Sciatic nerve (tissue), 2 donors: ENCODE measurements around the gene FAM111A. TPM values are rescaled to one million over a fixed set of nuclear protein-coding genes. Genes with fewer than 3 reads are reported as not detected.
A peak's percentile ranks its signal among the peaks of the same experiment; 100 is the strongest.

Experiments used
- ATAC-seq: fragments of 200-7000 bp; cut with Tn5 transposase; one replicate; pipeline ENCODE4 v1.9.1; 2020; ENCODE audit warnings: mild to moderate bottlenecking, moderate library complexity
- DNase-seq: peaks from one replicate; pipeline ENCODE4 v3.0.0-alpha.2; 2020; ENCODE audit warnings: low spot score
- intact Hi-C: fragments of 100-400 bp; cut with DNase I; formaldehyde crosslinking; loops from one replicate; pipeline ENCODE4 v1.14.2; 2022
- total RNA-seq: library from RNA; stranded (reverse); fragmentation: NEBNext Ultra II Directional; extraction: Animal tissue kit (Norgen Biotek cat#: 25700); gene quantifications from one replicate; pipeline ENCODE4 v1.2.1, GENCODE V29; 2021
- donor health status: DM: no; HTN: no; CAD: no.
- donor health status: DM: no; HTN: no; CAD: no.

The FAM111A gene
- total RNA-seq, 1 donor from 2014 or later: 48.0 TPM

DNA sequence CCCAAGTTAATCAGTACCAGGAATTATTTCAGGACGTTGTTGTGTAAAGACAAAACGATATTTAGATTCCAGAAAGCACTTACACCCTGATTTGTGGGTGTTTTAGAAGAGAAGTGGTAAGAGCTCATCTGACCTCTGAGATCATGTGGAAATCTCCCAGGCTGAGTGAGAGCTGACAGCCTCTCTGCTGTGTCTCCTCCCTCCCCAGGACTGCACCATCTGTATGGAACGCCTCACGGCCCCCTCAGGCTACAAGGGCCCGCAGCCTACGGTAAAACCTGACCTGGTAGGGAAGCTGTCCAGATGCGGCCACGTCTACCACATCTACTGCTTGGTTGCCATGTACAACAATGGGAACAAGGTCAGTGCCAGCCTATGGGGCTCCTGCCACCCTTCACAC, 49.2 kb downstream of the FAM111A start:
- no peak for DNase-seq
- intact Hi-C loops: no loop called here
- ATAC-seq: no peak

DNA sequence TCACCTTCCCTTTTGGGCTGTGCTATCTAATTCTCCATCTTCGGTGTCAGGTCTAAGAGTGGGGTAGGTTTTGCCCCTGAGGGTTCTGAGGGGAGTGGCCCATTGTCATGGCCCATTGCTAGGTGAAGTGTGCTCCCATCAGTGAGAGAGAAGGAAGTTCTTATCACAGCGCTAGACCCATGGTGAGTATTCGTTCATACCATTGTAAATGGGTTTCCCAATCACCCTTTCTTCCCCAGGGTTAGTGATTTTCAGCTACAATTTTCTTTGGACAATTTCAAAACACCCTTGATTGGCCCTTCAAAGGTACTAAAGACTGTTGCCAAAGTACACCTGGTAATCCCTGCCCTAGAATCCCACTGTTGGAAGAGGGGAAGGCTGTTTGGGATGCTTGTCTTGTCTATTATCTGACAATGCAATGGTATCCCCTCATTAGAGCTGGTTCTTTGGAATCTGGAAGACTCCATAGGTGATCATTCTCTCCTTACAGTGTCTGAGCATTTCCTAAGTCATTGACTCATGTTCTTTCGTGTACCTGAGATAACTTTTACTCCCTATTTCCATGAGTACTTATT, 49.9 kb downstream of the FAM111A start:
- ATAC-seq: no peak
- intact Hi-C loops: no loop called here
- DNase-seq: no peak

DNA sequence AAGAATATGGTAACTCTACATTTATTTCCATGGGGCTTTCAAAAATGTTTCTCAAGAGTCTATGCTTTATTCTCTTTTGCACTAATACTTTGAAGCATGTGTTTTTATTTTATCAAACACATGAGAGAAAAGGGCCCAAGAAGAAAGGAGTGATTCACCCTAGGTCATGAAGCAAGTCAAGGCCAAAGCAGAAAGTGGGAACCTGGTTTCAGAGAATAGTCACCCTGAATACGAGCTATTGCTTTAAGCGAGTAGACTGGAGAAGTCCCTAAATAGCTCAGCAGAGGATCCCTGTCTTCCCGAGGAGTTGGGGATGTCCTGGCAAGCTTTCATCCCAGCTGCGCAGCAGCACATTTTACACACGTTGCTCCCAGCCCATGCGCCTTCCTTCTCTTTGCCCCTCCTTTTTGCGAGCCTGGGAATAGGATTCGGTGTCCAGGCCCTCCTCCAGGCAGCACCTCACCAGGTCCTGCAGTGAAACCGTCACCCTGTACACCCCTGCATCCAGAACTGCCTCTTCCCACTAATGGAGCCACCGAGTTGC, 51.0 kb downstream of the FAM111A start:
- DNase-seq (no peak), ATAC-seq (no peak)
- intact Hi-C loops: no loop called here

DNA sequence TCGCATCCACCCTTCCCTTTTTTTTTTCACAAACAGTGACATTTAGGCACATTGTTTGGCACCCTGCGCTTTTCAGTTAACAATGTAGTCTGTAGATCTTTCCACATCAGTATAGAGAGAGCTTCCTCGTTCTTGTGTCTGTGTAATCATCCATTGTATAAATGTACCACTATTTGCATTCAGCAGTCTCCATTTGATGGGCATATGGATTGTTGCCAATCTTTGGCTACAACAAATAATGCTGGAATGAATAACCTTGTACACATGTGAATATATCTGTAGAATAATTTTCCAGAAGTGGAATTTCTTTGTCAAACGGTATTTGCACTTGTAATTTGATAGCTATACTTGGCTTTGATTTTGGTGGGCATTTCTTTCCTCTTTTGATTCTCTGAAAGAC, 52.9 kb downstream of the FAM111A start:
- DNase-seq (no peak), ATAC-seq (no peak)
- intact Hi-C loops: no loop called here

DNA sequence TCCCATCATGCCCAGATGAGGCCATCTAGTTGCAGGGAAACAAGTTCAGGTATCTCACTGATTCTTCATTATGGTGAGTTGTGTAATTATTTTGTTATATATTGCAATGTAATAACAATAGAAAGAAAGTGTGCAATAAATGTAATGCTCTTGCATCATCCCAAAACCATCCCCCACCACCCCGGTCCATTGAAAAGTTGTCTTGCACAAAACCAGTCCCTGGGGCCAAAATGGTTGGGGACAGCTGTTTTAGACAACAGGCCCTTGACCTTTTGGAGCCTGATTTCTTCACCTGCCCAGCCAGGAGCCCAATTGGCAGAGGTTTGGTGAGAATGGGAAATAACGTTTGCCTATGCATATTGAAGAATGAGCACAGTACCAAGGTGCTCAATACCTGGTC, 54.1 kb downstream of the FAM111A start:
- no peak for DNase-seq
- intact Hi-C loops: no loop called here
- no peak for ATAC-seq

DNA sequence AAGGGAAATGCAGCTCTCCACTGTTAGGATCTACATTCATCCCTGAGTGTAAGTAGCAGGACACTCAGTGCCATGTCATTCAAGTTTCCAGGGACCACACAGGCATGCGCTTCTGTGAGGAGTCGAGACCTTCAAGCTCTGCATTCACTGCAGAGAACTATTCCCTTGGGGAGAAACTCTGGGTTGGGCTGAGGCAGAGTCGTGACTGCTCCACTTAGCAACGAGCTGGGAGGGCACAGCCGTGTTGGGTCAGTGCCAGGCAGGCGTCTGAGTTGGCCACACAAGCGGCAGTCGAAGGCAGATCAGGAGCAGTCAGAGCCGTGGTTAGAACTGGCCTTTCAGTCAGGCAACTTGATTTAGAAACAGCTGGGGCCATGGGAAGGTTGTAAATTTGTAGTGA, 55.3 kb downstream of the FAM111A start:
- intact Hi-C loops: no loop called here
- peak; percentile 92 for ATAC-seq
- DNase-seq: peak; percentile 91

DNA sequence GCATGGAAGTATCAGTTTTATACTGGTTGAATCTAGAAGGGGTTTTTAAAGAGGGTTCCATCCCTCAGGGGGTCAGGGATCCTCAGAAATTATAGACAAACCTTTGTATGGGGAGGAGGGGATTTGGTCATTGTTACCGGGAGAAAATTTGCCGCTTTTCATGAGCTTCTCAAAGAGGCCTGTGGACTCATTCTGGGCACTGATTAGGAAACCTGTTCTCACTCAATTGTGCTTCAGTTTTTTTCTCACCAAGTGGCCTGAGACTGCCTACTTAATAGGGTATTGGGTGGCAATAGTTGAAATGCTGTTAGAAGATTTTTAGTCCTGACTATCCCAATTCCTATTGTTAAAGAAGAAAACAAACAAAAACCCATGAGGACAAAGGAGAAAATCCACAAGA, 56.1 kb downstream of the FAM111A start:
- intact Hi-C loops: no loop called here
- DNase-seq (no peak), ATAC-seq (no peak)

DNA sequence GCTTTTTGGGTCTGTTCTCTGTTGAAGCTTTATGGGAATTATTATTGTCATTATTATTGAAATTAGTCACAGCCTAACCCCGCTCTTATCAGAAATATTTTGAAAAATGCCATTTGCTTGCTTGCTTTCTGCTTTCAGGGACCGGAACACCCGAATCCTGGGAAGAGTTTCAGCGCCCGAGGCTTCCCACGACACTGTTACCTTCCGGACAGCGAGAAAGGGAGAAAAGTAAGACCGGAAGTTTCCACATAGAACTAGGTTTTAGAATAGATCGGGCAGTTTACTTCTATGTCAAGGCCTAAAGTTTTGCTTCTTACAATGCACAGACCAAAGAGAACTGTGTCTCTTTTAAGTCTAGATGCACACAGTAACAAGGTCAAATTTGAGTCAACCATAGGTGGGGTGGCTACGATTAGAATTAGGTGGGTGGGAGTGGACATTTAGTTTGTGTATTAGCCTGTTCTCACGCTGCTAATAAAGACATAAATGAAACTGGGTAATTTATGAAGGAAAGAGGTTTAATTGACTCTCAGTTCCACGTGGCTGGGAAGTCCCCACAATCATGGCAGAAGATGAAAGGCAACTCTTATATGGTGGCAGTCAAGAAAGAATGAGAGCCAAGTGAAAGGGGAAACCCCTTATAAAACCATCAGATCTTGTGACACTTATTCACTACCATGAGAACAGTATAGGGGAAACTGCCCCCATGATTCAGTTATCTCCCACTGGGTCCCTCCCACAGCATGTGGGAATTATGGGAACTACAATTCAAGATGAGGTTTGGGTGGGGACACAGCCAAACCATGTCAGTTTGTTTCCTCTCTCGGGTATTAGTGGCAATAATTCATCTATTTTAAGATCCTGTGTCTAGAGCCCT, 57.1 kb downstream of the FAM111A start:
- ATAC-seq (no peak), DNase-seq (no peak)
- intact Hi-C loops: no loop called here

DNA sequence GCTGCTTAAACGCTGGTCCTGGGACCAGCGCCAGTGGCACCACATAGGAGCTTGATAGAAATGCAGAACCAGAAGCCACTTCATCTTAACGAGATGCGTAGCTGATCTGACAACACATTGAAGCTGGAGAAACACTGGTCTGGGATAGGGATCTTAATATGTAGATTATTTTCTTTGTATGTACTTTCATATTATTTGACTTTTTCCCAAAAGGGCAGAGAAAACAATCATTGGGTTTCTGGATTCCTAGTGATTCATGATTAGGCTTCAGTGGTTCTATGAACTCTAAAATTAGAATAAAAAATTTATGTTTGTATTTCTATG, 57.7 kb downstream of the FAM111A start:
- DNase-seq (no peak), ATAC-seq (no peak)
- intact Hi-C loops: no loop called here

DNA sequence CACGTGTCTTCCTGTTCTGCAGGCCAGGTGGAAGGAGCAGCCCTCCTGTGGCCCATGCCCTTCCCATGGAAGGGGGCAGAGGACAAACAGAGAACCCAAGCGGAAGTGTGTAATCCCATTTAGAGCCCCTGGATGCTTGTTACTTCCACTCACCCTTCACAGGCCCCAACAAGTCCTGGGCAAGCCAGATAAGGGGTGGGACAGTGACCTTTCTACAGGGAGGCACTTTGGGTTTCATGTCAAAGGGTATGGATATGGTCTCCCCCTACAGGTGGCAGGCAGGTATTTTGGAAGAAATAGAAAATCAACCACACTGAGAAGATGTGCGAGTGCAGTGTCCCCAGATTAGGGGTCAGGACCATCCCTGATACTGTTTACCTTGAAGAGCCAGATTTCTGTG, 58.7 kb downstream of the FAM111A start:
- DNase-seq: no peak
- no peak for ATAC-seq
- intact Hi-C loops: no loop called here

Other genes with a start within 250 kb of the FAM111A start
- not detected for gene GLYATL1, start 203.4 kb upstream of the FAM111A start, total RNA-seq
- not detected for gene GLYATL1B, start 56.5 kb upstream of the FAM111A start, total RNA-seq
- 0.89 TPM for gene FAM111B, start 35.6 kb upstream of the FAM111A start, total RNA-seq
- 35.9 TPM for gene DTX4, start 29.3 kb downstream of the FAM111A start, total RNA-seq
- 18.0 TPM for gene MPEG1, start 70.1 kb downstream of the FAM111A start, total RNA-seq
- not detected for gene OR5AN1, start 216.0 kb downstream of the FAM111A start, total RNA-seq